GM20000 (cell line): Measurements from ENCODE around the gene CDH26.

Source experiments
- DNase-seq: peaks from one replicate; pipeline ENCODE4 v3.0.0; 2012; ENCODE audit warnings: low spot score
- CTCF ChIP-seq: IDR thresholded peaks from 2 replicates; pipeline ENCODE4 v1.5.1; 2012; ENCODE audit warnings: mild to moderate bottlenecking, control low read depth; ENCODE audit errors: extremely low read depth, missing control alignments

CDH26 gene

GRCh38 chr20:60030471-60030870 is 72.2 kb downstream of the CDH26 start:
- TF ChIP-seq CTCF: no peak
- no peak for DNase-seq

- DNase-seq: no peak
- TF ChIP-seq CTCF: no peak
Measured at GRCh38 chr20:60031107-60031506, 72.9 kb downstream of the CDH26 start.

- no peak for DNase-seq
Measured at GRCh38 chr20:60034231-60035110, 76.2 kb downstream of the CDH26 start.

GRCh38 chr20:60035486-60035885 is 77.3 kb downstream of the CDH26 start:
- no peak for DNase-seq
- no peak for TF ChIP-seq CTCF

More at GRCh38 chr20:60034231-60035110, 76.2 kb downstream of the CDH26 start:
- TF ChIP-seq CTCF: no peak

GRCh38 chr20:60036346-60036745 is 78.1 kb downstream of the CDH26 start:
- DNase-seq: no peak
- no peak for TF ChIP-seq CTCF

GRCh38 chr20:60036746-60037499 is 78.7 kb downstream of the CDH26 start:
- no peak for TF ChIP-seq CTCF
- no peak for DNase-seq

- no peak for TF ChIP-seq CTCF
- DNase-seq: no peak
Measured at GRCh38 chr20:60038400-60039008, 80.3 kb downstream of the CDH26 start.
